AG04449 (cell line): ENCODE data around the gene FGF14.

Experiments used
- CTCF ChIA-PET: fragments of 350-600 bp; formaldehyde crosslinking; extraction: SDS; loops from one replicate; lab custom pipeline; 2021; ENCODE audit warnings: antibody characterized with exemption; lab: Yijun Ruan, JAX
- POLR2A ChIA-PET: fragments of 400-600, 350-600 bp; formaldehyde crosslinking; extraction: SDS; loops from one replicate; lab custom pipeline; 2020; ENCODE audit warnings: antibody characterized with exemption, inconsistent platforms; lab: Yijun Ruan, JAX
- DNase-seq: peaks from one replicate; pipeline ENCODE4 v3.0.0-alpha.2; 2010; ENCODE audit warnings: low read depth, low spot score
- H3K4me3 ChIP-seq: 2 replicates; pipeline ENCODE4 v1.5.1; 2011; ENCODE audit warnings: low read depth, mild to moderate bottlenecking, control low read depth, low read length
- CTCF ChIP-seq: IDR thresholded peaks from one replicate; pipeline ENCODE4 v1.5.1; 2011; ENCODE audit warnings: mild to moderate bottlenecking, moderate library complexity, low read length, control low read depth, inconsistent platforms; ENCODE audit not compliant: insufficient read depth; ENCODE audit errors: missing control alignments

The FGF14 gene

DNA sequence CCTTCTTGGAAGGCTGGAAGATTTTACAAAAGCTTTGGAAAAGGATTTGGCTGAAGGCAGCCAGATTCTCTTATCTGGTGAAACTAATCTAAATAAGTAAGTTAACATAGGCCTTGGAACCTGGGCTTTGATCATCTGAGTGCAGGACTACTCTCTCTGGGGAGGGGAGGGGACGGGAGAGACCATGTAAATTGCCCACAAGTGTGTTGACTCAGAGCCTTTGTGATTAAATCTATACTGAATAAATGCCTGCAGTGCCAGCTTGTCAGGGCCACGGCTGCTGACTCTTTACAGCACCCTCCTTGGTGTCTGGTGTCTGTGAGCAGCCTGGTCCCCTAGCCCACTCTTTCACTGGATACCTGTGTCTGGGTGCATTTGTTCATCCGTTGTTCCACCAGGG is 698.0 kb downstream of the FGF14 start:
- no peak for DNase-seq
- no peak overlapping the region for H3K4me3 ChIP-seq
- no peak for TF ChIP-seq CTCF
- POLR2A ChIA-PET = no interaction called here
- CTCF ChIA-PET = no interaction called here

DNA sequence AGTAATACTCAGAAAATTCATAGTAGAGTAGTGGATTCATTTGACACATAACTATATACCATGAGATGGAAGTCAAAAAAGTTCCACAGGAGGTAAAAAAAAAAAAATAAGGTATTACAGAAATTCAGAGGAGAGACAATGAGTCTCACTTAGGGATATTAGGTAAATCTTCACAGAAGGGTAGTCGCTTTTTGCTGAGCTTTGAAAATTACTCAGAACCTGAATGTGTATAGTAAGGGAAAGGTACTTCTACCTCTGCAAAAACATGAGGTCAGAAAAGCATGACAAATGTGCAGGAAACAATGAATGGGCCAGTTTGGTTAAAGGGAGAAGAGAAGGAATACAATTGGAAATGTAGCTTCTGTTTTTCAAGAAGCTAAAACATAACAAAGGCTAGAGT is 698.8 kb downstream of the FGF14 start:
- no peak overlapping the region for H3K4me3 ChIP-seq

DNA sequence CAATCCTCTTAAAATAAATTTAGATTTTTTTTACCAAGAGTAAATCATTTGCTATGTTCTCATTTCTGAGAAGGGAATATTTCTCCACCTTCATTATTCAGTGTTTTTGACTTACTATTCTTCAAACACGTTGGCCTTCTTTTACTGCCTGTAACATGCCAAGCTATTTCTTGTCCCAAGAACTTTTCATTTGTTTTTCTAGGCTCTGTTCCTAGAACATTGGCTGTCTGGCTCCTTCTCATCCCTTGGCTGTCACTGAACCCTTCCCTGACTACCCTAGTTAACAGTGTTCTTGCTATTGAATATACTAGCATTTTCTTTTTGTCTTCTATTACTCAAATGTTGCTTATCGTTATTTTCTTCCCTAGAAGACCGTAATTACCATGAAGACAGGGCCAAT is 701.2 kb downstream of the FGF14 start:
- no peak for TF ChIP-seq CTCF
- DNase-seq = no peak
- ChIA-PET POLR2A (no interaction called here), CTCF (no interaction called here)
- H3K4me3 ChIP-seq = no peak overlapping the region

More for the DNA sequence above, 698.8 kb downstream of the FGF14 start:
- no peak for TF ChIP-seq CTCF
- POLR2A ChIA-PET = no interaction called here
- CTCF ChIA-PET = interaction anchor here (0.9 kb wide), 1 partner anchor 25 kb away, joined by 3 read pairs; no protein-coding TSS in a partner anchor
- no peak for DNase-seq

DNA sequence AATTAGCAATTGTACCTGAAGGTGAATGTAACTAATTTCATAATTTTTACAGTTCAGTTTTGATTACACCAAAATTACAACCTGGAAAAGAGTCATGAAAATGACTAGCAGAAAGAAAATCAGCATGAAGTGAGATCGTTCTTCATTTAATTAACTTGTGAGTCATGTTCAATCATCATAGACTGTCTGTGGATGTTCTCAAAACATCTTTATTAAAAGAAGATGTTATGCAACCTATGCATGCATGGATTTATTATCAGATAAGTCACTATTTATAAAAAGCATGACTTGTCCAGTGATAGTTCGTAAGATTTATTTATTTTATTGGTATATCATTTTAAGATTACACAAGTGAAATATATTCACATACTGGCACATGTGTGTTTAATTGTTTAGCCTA is 703.4 kb downstream of the FGF14 start:
- DNase-seq = no peak
- CTCF ChIA-PET = no interaction called here
- TF ChIP-seq CTCF = no peak
- POLR2A ChIA-PET = no interaction called here
- H3K4me3 ChIP-seq = no peak overlapping the region

DNA sequence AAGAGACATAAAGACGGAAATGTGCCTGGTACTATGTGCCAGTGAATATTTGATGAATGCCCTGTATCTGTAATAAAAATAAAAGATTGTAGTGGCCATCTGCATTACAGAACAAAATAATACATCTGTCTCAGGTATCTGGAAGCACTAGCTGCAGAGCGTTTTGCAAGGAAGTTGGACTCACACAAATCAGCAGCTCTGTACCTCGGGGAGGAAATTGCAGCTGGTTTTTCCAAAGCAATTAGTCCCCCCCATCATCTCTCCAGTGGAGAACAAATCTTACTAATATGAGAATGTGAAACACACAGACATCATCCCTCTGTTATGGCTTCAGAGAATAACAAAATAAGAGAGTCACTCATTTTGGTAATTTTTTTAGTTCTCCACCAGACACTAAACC is 704.1 kb downstream of the FGF14 start:
- H3K4me3 ChIP-seq = no peak overlapping the region
- POLR2A ChIA-PET = no interaction called here
- CTCF ChIA-PET = no interaction called here
- no peak for DNase-seq
- TF ChIP-seq CTCF = no peak

GRCh38 chr13:101695870-101696516 is 705.9 kb downstream of the FGF14 start:
- POLR2A ChIA-PET = no interaction called here
- CTCF ChIA-PET = interaction anchor here (1.6 kb wide), 1 partner anchor 179 kb away, joined by 3 read pairs; no protein-coding TSS in a partner anchor
- no peak for DNase-seq
- no peak for TF ChIP-seq CTCF
- H3K4me3 ChIP-seq = no peak overlapping the region
